GM18861 (cell line): ENCODE results near the gene PRKAG2.
"Not testable (repeated sequence)": the region's sequence is repeated elsewhere in the genome, so short reads cannot be mapped to it uniquely, and the experiment has no call there.

Experiments used
- ATAC-seq: cut with Tn5 transposase; IDR thresholded peaks from one replicate; pipeline ENCODE4 v1.9.1; 2021; ENCODE audit not compliant: unreplicated experiment

The PRKAG2 gene

GRCh38 chr7:151876899-151877777 is at the start of gene PRKAG2:
PRKAG2 (minus strand) TSS chr7:151877115; CDS start chr7:151876620, 495 bp downstream.
- ATAC-seq = peak; percentile 50

- no peak for ATAC-seq
These were observed 49.4 kb upstream of the PRKAG2 start for GRCh38 chr7:151926336-151926712.

- ATAC-seq = no peak
These were observed 48.8 kb upstream of the PRKAG2 start for GRCh38 chr7:151925446-151926335.

- no peak for ATAC-seq
These were observed 47.6 kb upstream of the PRKAG2 start for GRCh38 chr7:151924508-151924907.

- ATAC-seq = no peak
These were observed 47.1 kb upstream of the PRKAG2 start for GRCh38 chr7:151924001-151924400.

- ATAC-seq = no peak
These were observed 46.4 kb upstream of the PRKAG2 start for GRCh38 chr7:151923097-151923876.

GRCh38 chr7:151921451-151921850 is 44.5 kb upstream of the PRKAG2 start:
- ATAC-seq = no peak

- ATAC-seq = no peak
These were observed 43.6 kb upstream of the PRKAG2 start for GRCh38 chr7:151920488-151920887.

- no peak for ATAC-seq
These were observed 42.7 kb upstream of the PRKAG2 start for GRCh38 chr7:151919595-151919994.

GRCh38 chr7:151918510-151918843 is 41.6 kb upstream of the PRKAG2 start:
- no peak for ATAC-seq

- no peak for ATAC-seq
These were observed 41.0 kb upstream of the PRKAG2 start for GRCh38 chr7:151917791-151918509.

- no peak for ATAC-seq
These were observed 37.1 kb upstream of the PRKAG2 start for GRCh38 chr7:151914051-151914450.

GRCh38 chr7:151910655-151911054 is 33.7 kb upstream of the PRKAG2 start:
- not testable (repeated sequence) for ATAC-seq

- not testable (repeated sequence) for ATAC-seq
These were observed 30.2 kb upstream of the PRKAG2 start for GRCh38 chr7:151907115-151907514.

GRCh38 chr7:151905766-151906165 is 28.9 kb upstream of the PRKAG2 start:
- ATAC-seq = no peak

GRCh38 chr7:151905353-151905752 is 28.4 kb upstream of the PRKAG2 start:
- no peak for ATAC-seq

GRCh38 chr7:151904270-151904669 is 27.4 kb upstream of the PRKAG2 start:
- ATAC-seq = no peak

- no peak for ATAC-seq
These were observed 26.5 kb upstream of the PRKAG2 start for GRCh38 chr7:151903249-151904032.

GRCh38 chr7:151902311-151902710 is 25.4 kb upstream of the PRKAG2 start:
- ATAC-seq = no peak

- no peak for ATAC-seq
These were observed 24.9 kb upstream of the PRKAG2 start for GRCh38 chr7:151901828-151902227.
